ENCODE data around the gene HM13. TPM values are rescaled to one million over a fixed set of nuclear protein-coding genes. Genes with fewer than 3 reads are reported as not detected.

Gene HM13
- total and polyA plus RNA-seq, 2 of the 13 experiments (the other 11 are each of a cell fraction or from before 2014, with no cell fraction given) = 118 to 243 TPM

GRCh38 chr20:31476643-31477215 lies 37.5 kb upstream of the HM13 start:
- Histone ChIP-seq H2AFZ (ENCODE audit: low read length) (no peak overlapping the region), H3K36me3 (replicated peaks in 1 of 2; ENCODE audit: control insufficient read depth in 1 of 2, insufficient read depth in 2 of 2, low read length in 2 of 2) (no peaks in the 10 kb centered on the region), H3K4me3 (replicated peaks in 1 of 3; ENCODE audit: insufficient read depth in 1 of 3, low read depth in 2 of 3, low read length in 3 of 3) (no peak overlapping the region), H3K9me3 (ENCODE audit: low read length) (no peaks in the 10 kb centered on the region), H3K27ac (ENCODE audit: extremely low read length, insufficient read depth, low read length) (no peak overlapping the region), H3K4me1 (ENCODE audit: insufficient read depth, low read length) (no peaks in the 10 kb centered on the region), H3K79me2 (ENCODE audit: insufficient read depth, low read length) (no peaks in the 10 kb centered on the region), H3K9ac (ENCODE audit: insufficient read depth, low read depth, low read length) (no peak overlapping the region), H3K27me3 (ENCODE audit: control insufficient read depth in 1 of 2, insufficient read depth in 2 of 2, low read length in 2 of 2) (peaks cover 7 to 58% of the 10 kb centered on the region in 2 experiments; a peak in 3 of 5 replicates), H4K20me1 (ENCODE audit: insufficient read depth, low read length) (no peaks in the 10 kb centered on the region), H3K4me2 (ENCODE audit: low read depth, low read length) (no peak overlapping the region)
- in situ Hi-C loops (cut with HindIII; ENCODE audit: extremely low pct_ligation_motif_present, low pct_unique_long_range_greater_than_20kb) (loop anchor here (10.0 kb wide), 1 partner anchor 58 kb away; no protein-coding TSS in a partner anchor), intact Hi-C loops (cut with micrococcal nuclease; ENCODE audit: unreplicated experiment) (no loop called here)
- DNase-seq (ENCODE audit: low spot score) (no peak), FAIRE-seq (no peak), ATAC-seq (no peak; the same call in 2 of the 3 replicates)
- no TSS peak for BruUV-seq (replicated peaks)
- TF ChIP-seq HCFC1 (IDR thresholded peaks at IDR 0.05; ENCODE audit: low read depth, low read length) (no peak), ZFP36L2 (CRISPR knock-in tag; IDR thresholded peaks at IDR 0.05) (no peak), CENPX (CRISPR knock-in tag; IDR thresholded peaks at IDR 0.05) (no peak), CBX1 (IDR thresholded peaks at IDR 0.05; ENCODE audit: low read depth) (no peak), JUND (CRISPR knock-in tag; IDR thresholded peaks at IDR 0.05) (no peak), POLR2A (IDR thresholded peaks at IDR 0.05; ENCODE audit: insufficient read depth in 1 of 2, low read depth in 2 of 2, low read length in 2 of 2) (no peak), ZNF709 (CRISPR knock-in tag; IDR thresholded peaks at IDR 0.05) (no peak), ZMYM4 (CRISPR knock-in tag; IDR thresholded peaks at IDR 0.05) (no peak), ZNF704 (CRISPR knock-in tag; IDR thresholded peaks at IDR 0.05; ENCODE audit: borderline replicate concordance) (no peak), ZNF224 (CRISPR knock-in tag; IDR thresholded peaks at IDR 0.05) (no peak), MZF1 (CRISPR knock-in tag; IDR thresholded peaks at IDR 0.05; ENCODE audit: borderline replicate concordance) (no peak), NCOA1 (CRISPR knock-in tag; IDR thresholded peaks at IDR 0.05) (no peak), MXD1 (CRISPR knock-in tag; IDR thresholded peaks at IDR 0.05) (no peak), BRF2 (CRISPR knock-in tag; IDR thresholded peaks at IDR 0.05) (no peak)
- 17% methylated on average over 6 of the region's 6 CpGs for WGBS (ENCODE audit: low lambda C conversion rate)
- ChIA-PET POLR2A (no interaction called here), CTCF (ENCODE audit: low intra/inter-chr PET ratio, low total read pairs) (no interaction called here)

Data from HepG2 (cell line).